Measurements from ENCODE around the gene UNC119B.
"Not testable (repeated sequence)": the region's sequence is repeated elsewhere in the genome, so short reads cannot be mapped to it uniquely, and the experiment has no call there.

The UNC119B gene

DNA sequence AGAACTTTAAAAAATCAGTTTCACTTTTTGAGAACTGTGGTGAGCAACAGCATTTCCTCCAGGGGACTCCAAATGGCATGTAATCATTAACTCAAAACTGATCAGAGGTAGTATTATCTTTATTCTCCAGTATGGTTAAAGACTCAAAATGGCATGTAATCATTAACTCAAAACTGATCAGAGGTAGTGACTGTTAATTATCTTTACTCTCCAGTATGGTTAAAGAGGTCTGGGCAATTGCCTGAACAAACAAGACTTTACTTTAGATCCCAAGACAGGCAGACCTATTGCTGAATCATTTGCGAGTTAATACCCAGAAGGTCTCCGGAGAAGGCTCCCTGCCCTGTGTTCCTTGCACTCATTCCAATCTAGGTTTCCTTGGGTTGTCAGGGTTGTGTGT, 8.8 kb downstream of the UNC119B start:
- DNase-seq (ENCODE audit: low read depth in 2 of 2), result no peak

DNA sequence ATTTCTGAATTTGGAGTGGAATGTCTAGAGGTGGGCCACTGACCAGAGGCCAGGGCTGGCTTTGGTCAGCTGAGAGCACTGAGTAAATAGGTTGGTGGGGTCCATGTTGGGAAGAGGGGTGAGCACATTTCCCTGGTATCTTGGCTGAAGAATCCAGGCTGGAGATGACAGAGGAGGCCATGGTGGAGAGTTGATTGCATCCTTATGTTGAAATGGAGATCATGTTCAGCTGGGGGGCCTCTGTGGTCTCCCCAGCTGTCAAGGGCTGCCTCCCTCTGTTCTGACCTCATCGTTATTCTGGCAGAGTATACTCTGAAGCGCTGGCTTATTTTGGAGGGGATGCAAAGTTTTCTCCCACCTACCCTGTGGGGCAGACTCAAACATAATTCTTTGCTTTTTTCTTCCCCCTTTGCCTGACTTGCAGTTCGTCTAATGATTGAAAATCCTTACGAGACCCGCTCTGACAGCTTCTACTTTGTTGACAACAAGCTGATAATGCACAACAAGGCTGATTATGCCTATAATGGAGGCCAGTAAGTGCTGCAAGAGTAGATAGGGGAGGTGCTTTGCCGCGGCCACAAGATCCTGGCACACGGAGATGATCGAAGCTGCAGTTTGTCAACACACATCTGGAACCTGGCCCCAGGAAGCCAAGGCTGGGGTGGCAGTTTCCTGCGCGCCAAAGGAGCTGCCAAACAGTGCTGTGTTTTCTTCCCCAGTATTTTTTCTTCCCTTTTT, 9.4 kb downstream of the UNC119B start:
- no peak for DNase-seq (ENCODE audit: low read depth in 2 of 2)

DNA sequence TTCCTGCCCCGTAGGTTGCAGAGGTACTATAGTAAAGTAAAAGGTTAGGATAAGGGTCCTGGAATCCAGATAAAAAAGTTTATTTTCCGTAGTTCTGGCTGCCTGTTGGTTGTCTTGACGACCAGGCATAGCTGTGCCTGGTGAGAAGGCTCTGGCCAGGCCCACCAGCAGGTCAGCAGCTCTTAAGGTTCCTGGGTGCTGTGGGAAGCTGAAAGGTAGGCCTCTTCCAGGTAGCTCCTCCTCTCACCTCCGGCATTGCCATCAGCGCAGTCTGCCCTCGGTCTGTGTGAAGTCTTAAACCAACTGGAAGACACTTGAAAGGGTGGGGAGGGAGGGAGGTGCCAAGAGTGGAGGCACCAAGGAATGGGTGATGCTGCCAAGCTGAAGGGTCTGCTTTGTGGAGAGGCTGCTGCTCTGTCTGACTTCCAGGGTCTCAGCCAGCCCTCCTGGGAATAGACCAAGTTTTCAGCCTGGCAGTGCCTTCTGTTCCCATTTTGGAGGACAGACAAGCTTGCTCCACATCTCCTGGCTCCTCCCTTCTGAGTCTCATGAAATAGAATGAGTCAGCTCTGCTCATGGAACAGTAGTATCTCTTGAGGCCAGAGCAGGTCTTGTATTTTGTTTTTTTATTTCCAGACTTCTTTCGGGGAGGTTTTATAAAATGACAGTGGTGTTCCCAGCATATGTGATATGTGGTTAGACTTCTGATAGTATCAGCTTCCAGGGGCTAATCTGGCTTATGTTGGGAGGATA, 10.2 kb downstream of the UNC119B start:
- DNase-seq (ENCODE audit: low read depth in 2 of 2), result peak in 1 of 2 experiments; percentile 4

DNA sequence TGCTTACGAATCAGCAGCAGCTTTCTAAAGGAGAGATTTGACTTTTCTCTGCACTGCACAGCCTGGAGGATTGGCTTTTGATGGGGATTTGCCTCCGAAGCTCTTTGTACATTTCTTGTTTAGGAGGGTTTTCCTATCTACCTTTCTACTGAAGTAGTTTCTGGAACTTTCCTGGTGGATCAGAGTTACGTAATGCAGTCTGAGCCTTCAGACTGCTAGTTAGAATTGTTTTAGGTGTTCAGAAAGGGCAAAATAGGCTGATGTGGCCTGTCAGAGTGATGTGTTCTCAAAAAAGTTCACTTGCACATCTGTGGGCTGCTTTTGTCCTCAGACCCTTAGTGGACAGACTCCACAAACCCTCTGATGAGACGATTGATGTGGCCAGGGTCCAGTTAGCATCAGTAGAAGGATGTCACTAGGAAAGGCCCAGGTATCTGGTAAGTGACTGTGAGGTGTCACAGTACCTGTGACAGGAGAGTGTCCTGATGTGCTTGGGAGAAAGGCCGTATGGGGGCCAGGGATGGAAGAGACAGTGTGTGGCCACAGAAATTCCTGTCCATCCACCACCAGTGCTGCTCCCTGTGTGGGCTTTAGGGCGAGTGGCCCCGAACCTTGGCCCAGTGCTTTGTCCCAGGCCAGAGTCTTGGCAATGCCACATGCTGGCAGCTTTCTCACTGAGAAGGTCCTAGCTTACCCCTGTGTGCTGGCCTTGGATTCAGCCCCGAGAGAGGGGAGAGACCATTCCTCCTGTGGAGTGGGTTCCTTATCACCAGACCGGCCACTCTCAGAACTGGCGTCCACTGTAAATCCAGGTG, 10.9 kb downstream of the UNC119B start:
- no peak for DNase-seq (ENCODE audit: low read depth in 2 of 2)

DNA sequence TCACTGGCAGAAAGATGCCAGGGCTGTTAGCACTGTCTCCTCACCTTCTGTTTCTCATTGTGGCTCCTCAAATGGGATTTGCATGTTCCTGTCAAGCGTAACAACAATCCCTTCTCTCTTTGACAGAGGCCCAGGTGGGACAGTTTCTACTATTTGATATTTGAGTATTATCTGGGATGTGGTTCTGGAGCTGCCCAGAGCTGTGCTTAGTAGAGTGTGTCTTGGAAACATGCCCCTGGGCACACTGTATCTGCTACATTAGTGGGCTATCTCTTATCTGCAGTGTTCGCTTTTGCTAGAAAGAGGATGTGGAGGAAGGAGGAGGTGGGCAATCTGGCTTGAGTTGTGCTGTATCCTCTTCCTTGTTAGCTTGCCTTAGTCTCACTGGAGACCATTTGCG, 11.6 kb downstream of the UNC119B start:
- DNase-seq (ENCODE audit: low read depth in 2 of 2), result no peak

DNA sequence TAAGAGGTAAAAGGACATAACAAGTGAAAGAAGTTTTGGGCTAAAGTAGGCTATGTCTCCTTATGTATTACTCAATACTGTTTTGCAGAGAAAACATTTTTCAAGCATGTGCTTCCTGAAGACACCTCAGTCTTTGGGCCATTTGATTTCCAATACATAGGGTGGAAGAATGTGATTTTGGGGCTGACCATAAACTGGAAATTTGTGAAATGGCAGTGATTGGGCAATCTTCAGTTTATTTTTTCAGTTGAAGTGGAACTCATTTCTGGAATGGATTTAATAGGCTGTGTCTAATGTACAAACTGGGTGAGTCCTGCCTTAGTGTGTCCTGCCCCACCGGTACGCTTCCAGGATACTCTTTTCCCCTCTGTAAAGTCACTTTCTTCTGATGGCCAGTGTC, 12.5 kb downstream of the UNC119B start:
- DNase-seq (ENCODE audit: low read depth in 2 of 2), result no peak

DNA sequence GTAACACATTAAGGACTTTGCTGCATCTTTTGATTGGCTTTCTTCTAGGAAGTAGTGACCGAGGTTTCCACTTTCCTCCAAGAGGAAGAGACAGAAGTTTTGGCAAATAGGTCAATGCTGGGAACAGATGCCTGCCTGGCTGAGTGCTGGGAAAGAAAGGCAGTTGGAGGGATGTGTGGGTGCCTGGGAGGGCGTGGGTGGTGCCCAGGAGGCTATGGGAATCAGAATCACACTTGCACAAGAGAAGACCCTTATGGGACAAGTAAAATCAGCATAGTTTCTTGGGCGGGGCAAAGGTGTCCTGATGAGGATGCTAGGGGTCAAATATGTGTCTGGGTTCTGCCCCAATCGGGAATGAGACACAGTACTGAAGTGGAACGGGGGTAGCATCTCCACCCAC, 14.5 kb downstream of the UNC119B start:
- no peak for DNase-seq (ENCODE audit: low read depth in 2 of 2)

DNA sequence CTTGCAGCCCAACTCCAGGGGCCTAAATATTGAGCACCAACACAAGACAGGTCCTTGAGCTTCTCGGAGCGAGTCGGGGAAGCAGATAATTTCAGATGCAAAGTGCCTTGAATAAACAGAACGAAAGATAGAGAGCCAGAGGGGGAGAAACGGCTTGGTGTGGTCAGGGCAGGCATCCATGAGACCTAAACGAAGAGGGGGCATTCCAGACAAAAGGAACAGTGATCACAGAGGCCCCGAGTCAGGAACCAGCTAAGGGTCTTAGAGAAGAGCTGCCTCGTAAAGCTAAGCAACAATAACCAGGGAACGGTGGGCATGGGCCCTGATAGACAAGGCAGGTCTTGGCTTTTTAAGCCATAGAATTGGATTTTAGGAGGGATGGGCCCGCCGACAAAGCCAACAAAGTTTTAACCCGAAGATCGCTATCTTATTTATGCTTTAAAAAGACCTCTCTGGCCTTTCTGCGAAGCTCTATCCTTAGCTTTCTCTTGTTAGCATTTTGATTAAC, 14.9 kb downstream of the UNC119B start:
- DNase-seq (ENCODE audit: low read depth in 2 of 2), result no peak

DNA sequence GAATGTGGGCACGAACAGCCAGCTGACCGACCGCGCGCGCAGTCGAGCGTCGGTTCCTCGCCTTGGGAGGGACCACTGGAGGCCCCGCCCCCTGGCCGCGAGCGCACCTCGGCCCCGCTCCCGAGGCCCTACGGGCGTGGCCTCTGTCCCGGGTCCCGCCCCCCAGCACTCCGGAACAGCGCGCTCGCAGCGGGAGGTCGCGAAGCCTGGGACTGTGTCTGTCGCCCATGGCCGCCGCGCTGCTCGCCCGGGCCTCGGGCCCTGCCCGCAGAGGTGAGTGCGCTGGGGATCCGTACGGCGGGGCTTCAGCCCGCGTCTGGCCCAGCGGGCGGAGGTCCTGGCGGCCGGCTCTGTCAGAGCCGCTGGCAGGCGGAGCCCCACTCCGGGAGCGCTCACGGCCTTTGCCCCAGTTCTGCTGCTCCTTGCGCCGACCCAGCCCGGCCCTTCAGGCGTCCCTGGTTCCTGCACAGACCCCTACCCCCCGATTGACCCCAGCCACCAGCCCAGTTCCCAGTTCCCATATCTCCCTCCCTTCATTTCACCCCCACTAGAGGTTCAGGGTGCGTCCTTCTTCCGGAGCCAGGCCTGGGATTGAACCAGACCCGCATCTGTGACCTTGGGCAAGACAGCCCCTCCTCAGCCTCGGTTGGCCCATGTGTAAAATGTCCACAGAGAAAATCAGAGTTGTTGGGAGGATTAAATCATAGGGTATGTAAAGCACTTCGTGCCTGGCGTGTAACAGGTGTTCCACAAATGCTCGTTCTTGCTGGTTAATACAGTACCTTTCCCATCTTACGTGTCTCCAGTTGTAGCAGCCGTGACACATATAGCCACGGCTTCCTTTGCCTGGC, 15.6 kb downstream of the UNC119B start, which contains the start of gene ACADS:
ACADS (plus strand) TSS at position 168 of the 851 bp plus-strand sequence; CDS start at position 228, 60 bp downstream.
- DNase-seq (ENCODE audit: low read depth in 2 of 2), result peak; percentile 36 to 45

DNA sequence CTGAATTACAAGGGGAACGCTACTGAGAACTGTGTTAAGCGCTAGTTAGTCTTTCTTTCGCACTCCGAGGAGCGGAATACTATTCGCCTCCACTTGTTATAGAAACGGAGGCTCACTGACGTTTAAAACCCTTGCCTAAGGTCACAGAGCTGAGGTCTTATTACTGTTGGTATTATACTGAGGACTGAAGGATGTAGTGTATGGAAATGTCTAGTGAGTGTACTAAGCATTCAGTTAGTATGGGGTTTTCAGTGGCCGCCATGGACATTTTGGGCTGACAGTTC, 16.2 kb downstream of the UNC119B start:
- no peak for DNase-seq (ENCODE audit: low read depth in 2 of 2)

DNA sequence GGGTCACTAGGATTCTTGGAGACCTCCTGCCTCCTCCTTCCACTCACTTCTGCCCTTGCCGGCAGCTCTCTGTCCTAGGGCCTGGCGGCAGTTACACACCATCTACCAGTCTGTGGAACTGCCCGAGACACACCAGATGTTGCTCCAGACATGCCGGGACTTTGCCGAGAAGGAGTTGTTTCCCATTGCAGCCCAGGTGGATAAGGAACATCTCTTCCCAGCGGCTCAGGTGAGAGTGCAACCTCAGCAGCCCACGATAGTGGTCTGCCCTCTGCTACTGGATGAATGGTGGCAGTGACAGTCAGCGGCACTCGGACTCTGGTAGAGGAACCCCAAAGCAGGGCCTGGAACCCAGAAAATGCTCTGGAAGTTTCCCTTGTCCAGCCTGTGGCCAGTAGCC, 16.7 kb downstream of the UNC119B start:
- DNase-seq (ENCODE audit: low read depth in 2 of 2), result no peak

DNA sequence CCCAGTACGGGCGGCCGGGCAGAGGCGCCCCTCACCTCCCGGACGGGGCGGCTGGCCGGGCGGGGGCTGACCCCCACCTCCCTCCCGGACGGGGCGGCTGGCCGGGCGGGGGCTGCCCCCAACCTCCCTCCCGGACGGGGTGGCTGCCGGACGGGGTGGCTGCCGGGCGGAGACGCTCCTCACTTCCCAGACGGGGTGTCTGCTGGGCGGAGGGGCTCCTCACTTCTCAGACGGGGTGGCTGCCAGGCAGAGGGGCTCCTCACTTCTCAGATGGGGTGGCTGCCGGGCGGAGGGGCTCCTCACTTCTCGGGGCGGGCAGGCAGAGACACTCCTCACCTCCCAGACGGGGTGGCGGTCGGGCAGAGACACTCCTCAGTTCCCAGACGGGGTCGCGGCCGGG, 21.9 kb downstream of the UNC119B start:
- DNase-seq (ENCODE audit: low read depth in 2 of 2), result not testable (repeated sequence)

DNA sequence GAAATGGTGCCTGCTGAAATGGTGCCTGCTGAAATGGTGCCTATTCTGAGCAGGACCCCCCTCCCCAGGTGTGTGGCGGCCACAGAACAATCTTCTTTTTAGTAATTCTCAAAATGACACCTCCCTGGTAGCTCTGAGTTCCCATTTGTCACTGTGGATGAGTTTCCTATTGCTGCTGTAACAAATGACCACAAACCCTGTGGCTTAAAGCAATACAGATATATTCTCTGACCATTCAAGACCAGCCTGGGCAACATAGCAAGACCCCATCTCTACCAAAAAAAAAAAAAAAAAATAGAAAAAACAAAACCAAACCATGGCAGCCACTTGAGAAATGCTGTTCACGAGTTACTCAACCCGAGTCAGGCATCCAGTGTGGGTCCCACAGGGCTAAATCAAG, 23.3 kb downstream of the UNC119B start:
- DNase-seq (ENCODE audit: low read depth in 2 of 2), result no peak

DNA sequence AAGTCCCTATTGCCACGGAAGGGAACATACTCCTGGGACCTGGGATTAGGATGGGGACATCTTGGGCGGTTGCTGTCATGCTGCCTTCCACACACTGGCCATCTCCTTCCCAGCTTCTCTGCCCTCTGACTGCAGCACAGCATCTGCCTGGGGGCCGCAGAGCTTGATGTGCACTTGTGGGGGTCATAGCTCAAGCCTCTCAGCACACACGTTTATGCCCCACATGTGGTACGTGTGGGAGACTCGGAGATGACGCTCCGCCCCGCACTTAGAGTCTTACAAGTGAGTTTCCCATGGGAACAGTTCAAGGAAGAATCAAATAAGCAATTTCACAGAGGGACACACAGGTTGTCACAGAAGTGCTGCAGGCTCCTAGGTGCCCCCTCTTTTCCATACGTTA, 24.0 kb downstream of the UNC119B start:
- no peak for DNase-seq (ENCODE audit: low read depth in 2 of 2)

DNA sequence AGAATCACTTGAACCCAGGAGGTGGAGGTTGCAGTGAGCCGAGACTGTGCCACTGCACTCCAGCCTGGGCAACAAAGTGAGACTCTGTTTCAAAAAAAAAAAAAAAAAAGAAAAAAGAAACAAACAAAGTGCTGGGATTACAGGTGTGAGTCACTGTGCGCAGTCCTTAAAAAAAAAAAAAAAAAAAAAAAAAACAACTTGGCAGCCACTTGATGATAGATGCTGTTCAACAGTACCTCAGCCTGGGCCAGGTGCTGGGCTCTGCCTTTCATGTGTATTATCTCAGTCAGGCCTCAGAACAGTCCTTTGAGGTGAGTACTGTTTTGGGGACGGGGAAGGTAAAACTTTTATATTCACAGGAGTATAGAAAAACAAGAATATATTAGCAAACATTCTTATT, 24.9 kb downstream of the UNC119B start:
- no peak for DNase-seq (ENCODE audit: low read depth in 2 of 2)

DNA sequence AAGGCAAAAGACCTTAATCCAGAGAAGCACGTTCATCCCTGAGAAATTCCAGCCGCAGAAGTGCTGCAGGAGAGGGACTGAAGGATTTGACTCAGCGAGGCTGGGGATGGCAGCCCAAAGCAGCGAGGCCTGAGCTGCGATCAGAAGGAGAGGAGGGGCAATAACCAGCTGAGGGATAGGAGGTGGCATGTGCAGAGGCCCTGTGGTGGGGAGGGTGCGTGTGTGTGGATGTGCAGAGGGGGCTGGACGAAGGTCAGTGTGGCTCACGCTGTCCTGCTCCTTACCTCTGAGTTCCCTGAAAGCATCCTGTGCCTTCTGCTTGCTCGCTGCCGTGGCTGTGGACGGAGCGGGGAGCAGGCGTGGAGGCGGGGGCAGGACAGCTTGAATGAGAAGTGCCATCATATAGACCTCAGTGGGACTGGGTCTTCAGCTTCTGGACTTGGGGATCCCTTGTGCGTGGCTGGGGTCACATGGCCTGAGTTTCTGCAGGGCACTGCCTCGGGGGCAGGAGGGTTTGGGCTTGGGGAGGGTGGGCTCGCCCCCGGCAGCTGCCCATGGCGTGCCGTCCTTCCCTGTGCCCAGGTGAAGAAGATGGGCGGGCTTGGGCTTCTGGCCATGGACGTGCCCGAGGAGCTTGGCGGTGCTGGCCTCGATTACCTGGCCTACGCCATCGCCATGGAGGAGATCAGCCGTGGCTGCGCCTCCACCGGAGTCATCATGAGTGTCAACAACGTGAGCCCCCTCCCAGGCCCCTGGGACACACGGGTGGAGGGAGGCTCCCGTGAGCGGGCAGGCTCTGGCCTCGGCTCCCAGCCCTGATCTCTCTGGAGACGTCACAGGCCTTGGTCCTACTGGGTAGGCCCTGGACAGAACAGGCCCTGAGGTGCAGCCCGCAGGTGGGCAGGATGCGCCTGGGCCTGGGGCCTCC, 26.4 kb downstream of the UNC119B start:
- no peak for DNase-seq (ENCODE audit: low read depth in 2 of 2)

DNA sequence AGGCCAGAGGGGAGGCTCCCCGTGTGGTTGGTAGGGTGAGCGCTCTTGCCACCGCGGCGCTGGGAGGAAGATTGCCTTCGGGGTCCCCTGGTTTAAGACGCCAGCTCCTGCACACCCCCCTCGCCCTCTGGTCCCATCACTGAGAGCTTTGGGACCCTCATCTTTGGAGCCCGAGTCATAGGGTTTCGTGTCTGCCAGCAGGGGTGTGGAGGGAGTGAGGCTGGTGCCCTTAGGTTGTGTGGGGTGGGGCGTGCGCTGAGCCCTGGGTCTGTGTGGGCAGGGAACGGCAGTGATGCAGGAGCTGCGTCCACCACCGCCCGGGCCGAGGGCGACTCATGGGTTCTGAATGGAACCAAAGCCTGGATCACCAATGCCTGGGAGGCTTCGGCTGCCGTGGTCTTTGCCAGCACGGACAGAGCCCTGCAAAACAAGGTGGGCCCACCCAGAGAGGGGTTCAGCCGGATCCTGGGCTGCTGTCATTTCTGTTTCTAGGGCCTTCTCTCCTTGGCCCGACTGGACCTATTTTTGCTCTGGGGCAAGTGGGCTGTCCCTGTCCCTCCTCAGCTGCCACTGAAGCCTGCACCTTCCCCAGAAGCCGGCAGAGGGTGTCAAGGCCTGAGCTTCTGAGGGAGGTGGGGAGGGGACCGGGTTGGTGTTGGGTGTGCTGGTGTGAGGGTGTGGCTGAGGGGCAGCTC, 27.4 kb downstream of the UNC119B start:
- DNase-seq (ENCODE audit: low read depth in 2 of 2), result no peak

DNA sequence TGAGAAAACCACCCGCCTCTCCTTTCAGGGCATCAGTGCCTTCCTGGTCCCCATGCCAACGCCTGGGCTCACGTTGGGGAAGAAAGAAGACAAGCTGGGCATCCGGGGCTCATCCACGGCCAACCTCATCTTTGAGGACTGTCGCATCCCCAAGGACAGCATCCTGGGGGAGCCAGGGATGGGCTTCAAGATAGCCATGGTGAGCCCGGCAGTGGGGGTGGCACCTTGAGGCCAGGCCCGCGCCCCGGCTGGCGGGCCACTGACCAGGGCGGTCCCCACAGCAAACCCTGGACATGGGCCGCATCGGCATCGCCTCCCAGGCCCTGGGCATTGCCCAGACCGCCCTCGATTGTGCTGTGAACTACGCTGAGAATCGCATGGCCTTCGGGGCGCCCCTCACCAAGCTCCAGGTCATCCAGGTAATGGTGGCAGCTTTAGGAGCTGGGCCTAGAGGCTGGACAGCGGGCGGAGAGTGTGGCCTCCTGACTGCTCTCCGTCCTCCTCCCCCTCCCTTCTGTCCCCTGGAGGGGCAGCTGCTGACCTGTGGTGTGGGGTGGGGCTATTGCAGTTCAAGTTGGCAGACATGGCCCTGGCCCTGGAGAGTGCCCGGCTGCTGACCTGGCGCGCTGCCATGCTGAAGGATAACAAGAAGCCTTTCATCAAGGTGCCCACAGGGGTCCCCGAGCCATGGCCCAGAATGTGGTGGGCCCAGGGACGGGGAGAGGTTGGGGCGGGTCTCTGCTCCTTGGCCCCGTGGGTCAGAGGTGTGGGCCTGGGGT, 28.2 kb downstream of the UNC119B start:
- DNase-seq (ENCODE audit: low read depth in 2 of 2), result no peak
